ENCODE data around the gene FAM229B. TPM values are rescaled to one million over a fixed set of nuclear protein-coding genes. Genes with fewer than 3 reads are reported as not detected.
A peak's percentile ranks its signal among the peaks of the same experiment; 100 is the strongest.
"Not testable (repeated sequence)": the region's sequence is repeated elsewhere in the genome, so short reads cannot be mapped to it uniquely, and the experiment has no call there.

FAM229B gene
- total and polyA plus RNA-seq, 7 donors = 5.8 to 17.7 (median 10.0) TPM

GRCh38 chr6:112043032-112044007 is 44.1 kb upstream of the FAM229B start:
- intact Hi-C loops (cut with DNase I) = loop anchor here in 1 of 2 donors (1.0 to 10.0 kb wide), 2 partner anchors 333 to 789 kb away; a partner anchor contains a TSS
- H3K27ac ChIP-seq = peak overlapping the region; percentile 77
- peak overlapping the region; percentile 82 for H3K4me3 ChIP-seq
- H3K36me3 ChIP-seq (ENCODE audit: insufficient read depth in 1 of 2, low read depth in 1 of 2) = no peaks in the 10 kb centered on the region
- DNase-seq = peak; percentile 87 to 91
- H3K9me3 ChIP-seq = no peaks in the 10 kb centered on the region
- peak; percentile 89 to 97 (median 94) for ATAC-seq
- WGBS, 3 donors = 0% methylated on average over 36 of the region's 36 CpGs
- no peaks in the 10 kb centered on the region for H3K27me3 ChIP-seq (ENCODE audit: insufficient read depth in 3 of 3, low read length in 2 of 3)
- peak; percentile 94 for TF ChIP-seq CTCF (IDR thresholded peaks at IDR 0.05)
- peaks cover 6% of the 10 kb centered on the region for H3K4me1 ChIP-seq

GRCh38 chr6:112044196-112044595 is 43.2 kb upstream of the FAM229B start:
- ATAC-seq (no peak), DNase-seq (no peak)
- Histone ChIP-seq H3K4me1 (peaks cover 6% of the 10 kb centered on the region), H3K9me3 (no peaks in the 10 kb centered on the region), H3K36me3 (ENCODE audit: insufficient read depth in 1 of 2, low read depth in 1 of 2) (no peaks in the 10 kb centered on the region), H3K27me3 (ENCODE audit: insufficient read depth in 3 of 3, low read length in 2 of 3) (no peaks in the 10 kb centered on the region), H3K27ac (no peak overlapping the region), H3K4me3 (no peak overlapping the region)
- TF ChIP-seq CTCF (IDR thresholded peaks at IDR 0.05) = no peak
- intact Hi-C loops (cut with DNase I) = loop anchor here in 1 of 2 donors (10.0 kb wide), 1 partner anchor 789 kb away; a partner anchor contains a TSS
- 69 to 78% (median 72%) methylated on average over 8 of the region's 8 CpGs for WGBS, 3 donors

- intact Hi-C loops (cut with DNase I) = loop anchor here in 1 of 2 donors (10.0 kb wide), 1 partner anchor 790 kb away; a partner anchor contains a TSS
- Histone ChIP-seq H3K4me3 (no peak overlapping the region), H3K36me3 (ENCODE audit: insufficient read depth in 1 of 2, low read depth in 1 of 2) (no peaks in the 10 kb centered on the region), H3K4me1 (peaks cover 6% of the 10 kb centered on the region), H3K27me3 (ENCODE audit: insufficient read depth in 3 of 3, low read length in 2 of 3) (no peaks in the 10 kb centered on the region), H3K27ac (no peak overlapping the region), H3K9me3 (no peaks in the 10 kb centered on the region)
- no peak for DNase-seq
- 24 to 44% (median 38%) methylated on average over 3 of the region's 3 CpGs for WGBS, 3 donors
- no peak for ATAC-seq
- TF ChIP-seq CTCF (IDR thresholded peaks at IDR 0.05) = no peak
These were observed 42.5 kb upstream of the FAM229B start for GRCh38 chr6:112044856-112045255.

GRCh38 chr6:112047523-112047922 is 39.9 kb upstream of the FAM229B start:
- not testable (repeated sequence) for H3K27ac ChIP-seq; ATAC-seq; H3K27me3 ChIP-seq (ENCODE audit: insufficient read depth in 3 of 3, low read length in 2 of 3); H3K4me1 ChIP-seq; H3K9me3 ChIP-seq; DNase-seq; H3K4me3 ChIP-seq; H3K36me3 ChIP-seq (ENCODE audit: insufficient read depth in 1 of 2, low read depth in 1 of 2)
- whole genome bisulfite sequencing, 3 donors = 92 to 97% (median 94%) methylated on average over 23 to 25 of the region's 25 CpGs
- intact Hi-C loops (cut with DNase I) = loop anchor here in 1 of 2 donors (10.0 kb wide), 1 partner anchor 793 kb away; a partner anchor contains a TSS

All from psoas muscle (tissue), 8 donors.